Vagina (tissue), 2 donors: ENCODE measurements around the gene DDX17. TPM values are rescaled to one million over a fixed set of nuclear protein-coding genes. Genes with fewer than 3 reads are reported as not detected.

ENCODE experiments used
- DNase-seq, 2 donors: peaks; one replicate each; pipeline ENCODE4 v3.0.0-alpha.2; 2017; ENCODE audit errors: extremely low spot score in 2 of 2
- H3K27ac ChIP-seq: fragments of 200-600 bp; sonication (generic); one replicate; pipeline ENCODE4 v1.5.1; 2019
- H3K27me3 ChIP-seq: fragments of 200-600 bp; sonication (generic); one replicate; pipeline ENCODE4 v1.5.1; 2019
- H3K36me3 ChIP-seq, 2 donors: fragments of 200-600 bp; sonication (generic); one replicate each; pipeline ENCODE4 v1.5.1; 2017 to 2019
- H3K4me1 ChIP-seq: fragments of 200-600 bp; sonication (generic); one replicate; pipeline ENCODE4 v1.5.1; 2019
- H3K4me3 ChIP-seq, 2 donors: fragments of 200-600 bp; sonication (generic); 1 replicate in 1 of 2; 2 replicates in 1 of 2; pipeline ENCODE4 v1.5.1; 2016 to 2019
- H3K9me3 ChIP-seq: fragments of 200-600 bp; sonication (generic); one replicate; pipeline ENCODE4 v1.5.1; 2019
- POLR2A ChIP-seq, 2 donors: fragments of 450-650 bp; IDR thresholded peaks; one replicate each; pipeline ENCODE4 v1.6.1; 2017; ENCODE audit warnings: antibody characterized with exemption in 2 of 2, mild to moderate bottlenecking in 2 of 2, moderate library complexity in 2 of 2
- POLR2AphosphoS5 ChIP-seq, 2 donors: sonication (generic); formaldehyde crosslinking; IDR thresholded peaks; one replicate each; pipeline ENCODE4 v1.9.0; 2017; ENCODE audit warnings: antibody characterized with exemption in 2 of 2, mild to moderate bottlenecking in 2 of 2, low read depth in 1 of 2; ENCODE audit not compliant: insufficient read depth in 1 of 2
- intact Hi-C: fragments of 100-400 bp; cut with DNase I; formaldehyde crosslinking; loops from one replicate; pipeline ENCODE4 v1.15.1; 2023
- total RNA-seq: library from RNA; depleted of rRNA; stranded (reverse); fragments of >200 nt; gene quantifications from one replicate; pipeline ENCODE4 v1.2.3, GENCODE V29; 2016
- TF ChIP-seq, protein P1 (sequence below), 3 experiments: fragments of 450-650 bp in 2 of 3; fragments of 200-600 bp in 1 of 3; sonication (generic) in 1 of 3; IDR thresholded peaks; one replicate each; pipeline ENCODE4 v1.5.1; 2017 to 2019; ENCODE audit warnings: antibody characterized with exemption in 3 of 3, mild to moderate bottlenecking in 2 of 3, moderate library complexity in 2 of 3

The DDX17 gene
- total RNA-seq, 1 donor from 2014 or later = 1,042 TPM

DNA sequence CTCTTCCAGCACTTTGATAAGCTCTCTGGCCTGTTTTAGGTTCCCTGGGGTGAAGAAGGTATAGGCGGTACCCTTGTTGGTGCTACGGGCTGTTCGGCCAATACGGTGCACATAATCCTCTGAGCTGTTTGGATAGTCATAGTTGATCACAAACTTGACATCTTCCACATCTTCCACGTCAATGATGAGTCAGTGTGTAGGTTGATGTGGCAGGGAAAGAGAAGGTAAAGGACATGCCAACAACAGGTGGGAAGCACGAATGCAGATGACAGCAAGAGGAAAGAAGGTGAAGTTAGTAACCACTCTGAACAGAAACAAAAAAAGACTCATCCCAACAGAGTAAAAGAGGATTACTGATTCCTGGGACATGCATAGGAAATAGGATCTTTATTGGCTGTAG, 18.2 kb downstream of the DDX17 start:
- no peak for TF ChIP-seq POLR2AphosphoS5 (IDR thresholded peaks at IDR 0.05; ENCODE audit: insufficient read depth in 1 of 2, low read depth in 1 of 2)
- TF ChIP-seq POLR2A (IDR thresholded peaks at IDR 0.05) = no peak
- TF ChIP-seq, protein P1, sequence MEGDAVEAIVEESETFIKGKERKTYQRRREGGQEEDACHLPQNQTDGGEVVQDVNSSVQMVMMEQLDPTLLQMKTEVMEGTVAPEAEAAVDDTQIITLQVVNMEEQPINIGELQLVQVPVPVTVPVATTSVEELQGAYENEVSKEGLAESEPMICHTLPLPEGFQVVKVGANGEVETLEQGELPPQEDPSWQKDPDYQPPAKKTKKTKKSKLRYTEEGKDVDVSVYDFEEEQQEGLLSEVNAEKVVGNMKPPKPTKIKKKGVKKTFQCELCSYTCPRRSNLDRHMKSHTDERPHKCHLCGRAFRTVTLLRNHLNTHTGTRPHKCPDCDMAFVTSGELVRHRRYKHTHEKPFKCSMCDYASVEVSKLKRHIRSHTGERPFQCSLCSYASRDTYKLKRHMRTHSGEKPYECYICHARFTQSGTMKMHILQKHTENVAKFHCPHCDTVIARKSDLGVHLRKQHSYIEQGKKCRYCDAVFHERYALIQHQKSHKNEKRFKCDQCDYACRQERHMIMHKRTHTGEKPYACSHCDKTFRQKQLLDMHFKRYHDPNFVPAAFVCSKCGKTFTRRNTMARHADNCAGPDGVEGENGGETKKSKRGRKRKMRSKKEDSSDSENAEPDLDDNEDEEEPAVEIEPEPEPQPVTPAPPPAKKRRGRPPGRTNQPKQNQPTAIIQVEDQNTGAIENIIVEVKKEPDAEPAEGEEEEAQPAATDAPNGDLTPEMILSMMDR (IDR thresholded peaks at IDR 0.05) = no peak
- Histone ChIP-seq H3K27me3 (no peaks in the 10 kb centered on the region), H3K9me3 (no peaks in the 10 kb centered on the region), H3K4me1 (no peaks in the 10 kb centered on the region), H3K4me3 (no peak overlapping the region), H3K36me3 (peaks cover 13 to 99% of the 10 kb centered on the region in 2 donors), H3K27ac (no peak overlapping the region)
- intact Hi-C loops = no loop called here
- DNase-seq = no peak

DNA sequence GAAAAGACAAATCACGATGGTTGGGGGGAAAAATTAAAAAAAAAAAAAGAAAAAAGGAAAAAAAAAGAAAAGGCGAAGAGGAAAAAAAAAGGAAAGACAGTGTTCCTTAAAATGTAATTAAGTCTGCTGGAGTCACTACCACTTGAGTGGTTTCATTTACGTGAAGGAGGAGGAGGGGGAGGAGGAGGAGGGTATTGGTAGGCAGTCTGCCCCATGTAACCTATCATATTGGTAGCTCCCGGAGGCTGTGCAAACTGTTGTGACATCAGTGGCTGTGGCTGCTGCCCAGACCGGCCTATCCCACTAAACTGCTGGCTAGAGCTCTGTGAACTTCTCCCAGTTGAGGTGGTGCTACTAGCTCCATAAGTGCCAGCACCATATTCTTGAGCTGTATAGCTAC, 20.3 kb downstream of the DDX17 start:
- intact Hi-C loops = no loop called here
- Histone ChIP-seq H3K36me3 (peaks cover 9 to 98% of the 10 kb centered on the region in 2 donors), H3K4me1 (no peaks in the 10 kb centered on the region), H3K4me3 (no peak overlapping the region), H3K27ac (no peak overlapping the region), H3K27me3 (no peaks in the 10 kb centered on the region), H3K9me3 (no peaks in the 10 kb centered on the region)
- TF ChIP-seq, protein P1 (IDR thresholded peaks at IDR 0.05) = no peak
- TF ChIP-seq POLR2A (IDR thresholded peaks at IDR 0.05) (no peak), POLR2AphosphoS5 (IDR thresholded peaks at IDR 0.05; ENCODE audit: insufficient read depth in 1 of 2, low read depth in 1 of 2) (no peak)
- DNase-seq = no peak

DNA sequence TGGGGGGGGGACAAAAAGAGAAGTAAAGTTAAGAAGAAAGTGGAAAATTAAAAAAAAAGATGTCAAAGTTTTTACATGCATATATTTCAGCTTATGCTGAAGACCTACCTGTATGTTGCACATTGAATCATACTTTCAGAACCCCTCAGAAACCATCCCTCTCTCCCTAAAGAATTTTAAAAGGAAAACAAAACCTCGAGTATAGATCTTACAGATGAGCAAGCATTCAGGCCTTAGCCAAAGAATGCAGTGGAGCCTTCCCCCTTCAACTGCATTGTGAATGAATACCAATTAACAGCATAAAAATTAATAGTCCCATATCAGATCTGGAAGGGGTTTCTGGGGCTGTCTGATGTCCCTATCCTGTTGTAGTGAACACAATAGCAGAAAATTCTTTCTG, 21.9 kb downstream of the DDX17 start:
- DNase-seq = no peak
- Histone ChIP-seq H3K4me3 (no peak overlapping the region), H3K27me3 (no peaks in the 10 kb centered on the region), H3K27ac (no peak overlapping the region), H3K4me1 (no peaks in the 10 kb centered on the region), H3K9me3 (no peaks in the 10 kb centered on the region), H3K36me3 (peaks cover 9 to 84% of the 10 kb centered on the region in 2 donors)
- intact Hi-C loops = no loop called here
- TF ChIP-seq POLR2A (IDR thresholded peaks at IDR 0.05) (no peak), POLR2AphosphoS5 (IDR thresholded peaks at IDR 0.05; ENCODE audit: insufficient read depth in 1 of 2, low read depth in 1 of 2) (no peak)
- TF ChIP-seq, protein P1 (IDR thresholded peaks at IDR 0.05) = no peak

DNA sequence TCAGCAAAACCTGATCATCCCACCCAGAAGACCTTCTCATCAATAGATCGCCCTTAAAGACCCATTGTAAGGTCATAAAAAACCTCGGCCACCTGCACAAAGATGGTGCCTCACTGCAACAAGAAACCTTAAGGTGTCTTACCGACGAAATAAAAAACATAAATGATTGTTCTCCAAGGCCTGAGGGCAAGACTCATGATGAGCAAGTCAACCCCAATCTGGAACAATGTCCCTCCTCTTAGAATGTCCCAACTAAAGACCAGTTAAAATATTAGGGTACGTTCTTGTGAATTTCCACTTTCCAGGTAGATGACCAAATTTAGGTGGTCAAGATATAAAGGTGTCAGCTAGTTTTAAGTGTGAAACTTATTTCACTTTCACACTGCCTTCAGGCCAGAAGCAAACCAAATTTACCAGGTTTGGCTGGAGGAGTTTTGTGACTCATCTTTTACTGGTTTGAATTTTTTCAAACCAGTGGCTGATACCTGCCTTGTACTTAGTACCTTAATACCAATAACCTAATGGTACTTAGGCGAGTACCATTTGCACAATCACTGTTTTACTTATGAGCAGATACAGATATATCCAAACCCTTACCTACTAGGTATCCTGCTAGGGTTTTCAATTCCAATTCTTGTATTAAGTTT, 23.3 kb downstream of the DDX17 start:
- intact Hi-C loops = no loop called here
- H3K4me1 ChIP-seq = no peaks in the 10 kb centered on the region
- H3K27me3 ChIP-seq = no peaks in the 10 kb centered on the region
- peaks cover 9 to 69% of the 10 kb centered on the region in 2 donors for H3K36me3 ChIP-seq
- no peak for TF ChIP-seq POLR2AphosphoS5 (IDR thresholded peaks at IDR 0.05; ENCODE audit: insufficient read depth in 1 of 2, low read depth in 1 of 2)
- TF ChIP-seq, protein P1 (IDR thresholded peaks at IDR 0.05) = no peak
- no peak for TF ChIP-seq POLR2A (IDR thresholded peaks at IDR 0.05)
- no peaks in the 10 kb centered on the region for H3K9me3 ChIP-seq
- H3K4me3 ChIP-seq = no peak overlapping the region
- no peak overlapping the region for H3K27ac ChIP-seq
- no peak for DNase-seq

DNA sequence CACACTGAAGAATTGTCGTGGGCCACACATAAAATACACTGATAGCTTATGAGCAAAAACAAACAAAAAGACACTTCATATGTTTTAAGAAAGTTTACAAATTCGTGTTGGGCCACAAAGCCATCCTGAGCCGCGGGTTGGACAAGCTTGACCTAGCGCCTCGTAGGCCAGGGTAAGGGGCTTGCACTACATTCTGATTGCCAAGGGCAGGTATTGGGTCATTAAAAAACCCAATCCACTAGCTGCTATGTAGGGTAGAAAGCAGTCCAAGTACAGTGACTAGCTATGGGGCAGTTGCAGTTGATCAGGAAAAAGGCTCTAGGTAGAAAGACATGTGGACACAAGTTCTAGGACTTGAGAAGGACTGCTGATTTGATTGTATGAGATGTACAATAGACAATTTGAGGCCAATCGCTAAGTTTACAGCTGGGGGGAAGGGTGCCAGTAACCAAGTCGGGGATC, 24.2 kb downstream of the DDX17 start:
- Histone ChIP-seq H3K27me3 (no peaks in the 10 kb centered on the region), H3K4me1 (no peaks in the 10 kb centered on the region), H3K4me3 (no peak overlapping the region), H3K27ac (no peak overlapping the region), H3K36me3 (peaks cover 9 to 60% of the 10 kb centered on the region in 2 donors), H3K9me3 (no peaks in the 10 kb centered on the region)
- intact Hi-C loops = no loop called here
- TF ChIP-seq, protein P1 (IDR thresholded peaks at IDR 0.05) = no peak
- TF ChIP-seq POLR2AphosphoS5 (IDR thresholded peaks at IDR 0.05; ENCODE audit: insufficient read depth in 1 of 2, low read depth in 1 of 2) (no peak), POLR2A (IDR thresholded peaks at IDR 0.05) (no peak)
- DNase-seq = no peak
